Forelimb muscle (tissue), 1 donor: ENCODE measurements around the gene ZNF554. TPM values are rescaled to one million over a fixed set of nuclear protein-coding genes. Genes with fewer than 3 reads are reported as not detected.

ENCODE experiments used
- DNase-seq: peaks from one replicate; pipeline ENCODE4 v3.0.0-alpha.2; 2013; ENCODE audit warnings: low read depth
- polyA plus RNA-seq: library from polyadenylated mRNA; unstranded; fragments of 120-200 nt; gene quantifications from one replicate; pipeline ENCODE4 v1.2.1, GENCODE V29; 2013; ENCODE audit not compliant: insufficient read length

ZNF554 gene
- polyA plus RNA-seq, 1 donor: 5.3 TPM

DNA sequence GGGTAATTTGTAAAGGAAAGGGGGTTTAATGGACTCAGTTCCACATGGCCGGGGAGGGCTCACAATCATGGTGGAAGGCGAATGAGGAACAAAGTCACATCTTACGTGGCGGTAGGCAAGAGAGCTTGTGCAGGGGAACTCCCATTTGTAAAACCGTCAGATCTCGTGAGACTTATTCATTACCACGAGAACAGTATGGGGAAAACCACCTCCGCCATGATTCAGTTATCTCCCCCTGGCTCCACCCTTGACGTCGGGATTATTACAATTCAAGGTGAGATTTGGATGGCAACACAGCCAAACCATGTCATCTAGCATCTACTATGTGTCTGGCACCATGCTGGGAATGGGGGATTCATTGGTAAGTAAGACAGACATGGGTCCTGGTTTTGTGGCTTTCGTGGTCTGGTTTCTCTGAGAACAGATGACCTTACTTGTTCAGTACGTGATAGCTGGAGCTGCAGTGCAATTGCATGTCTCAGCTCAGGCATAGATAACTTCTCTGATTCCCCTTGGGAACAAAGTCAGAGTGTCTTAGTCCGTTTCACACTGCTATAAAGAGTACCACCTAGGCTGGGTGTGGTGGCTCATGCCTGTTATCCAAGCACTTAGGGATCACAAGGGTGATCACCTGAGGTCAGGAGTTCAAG is 8.3 kb downstream of the ZNF554 start:
- no peak for DNase-seq

DNA sequence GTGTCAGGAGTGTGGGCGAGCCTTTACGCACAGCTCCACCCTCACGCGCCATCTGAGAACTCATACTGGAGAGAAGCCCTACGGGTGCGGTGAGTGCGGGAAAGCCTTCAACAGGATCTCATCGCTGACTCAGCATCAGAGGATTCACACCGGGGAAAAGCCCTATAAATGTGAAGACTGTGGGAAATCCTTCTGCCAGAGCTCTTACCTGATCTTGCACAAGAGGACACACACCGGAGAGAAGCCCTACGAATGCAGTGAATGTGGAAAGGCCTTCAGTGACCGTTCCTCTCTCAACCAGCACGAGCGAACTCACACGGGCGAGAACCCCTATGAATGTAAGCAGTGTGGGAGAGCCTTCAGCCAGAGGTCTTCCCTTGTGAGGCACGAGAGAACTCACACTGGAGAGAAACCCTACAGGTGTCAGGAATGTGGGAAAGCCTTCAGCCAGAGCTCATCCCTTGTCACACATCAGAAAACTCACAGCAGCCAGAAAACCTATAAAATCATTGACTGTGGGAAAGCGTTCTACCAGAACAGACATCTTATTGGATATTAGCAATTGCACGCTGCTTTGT is 14.7 kb downstream of the ZNF554 start:
- DNase-seq: no peak

DNA sequence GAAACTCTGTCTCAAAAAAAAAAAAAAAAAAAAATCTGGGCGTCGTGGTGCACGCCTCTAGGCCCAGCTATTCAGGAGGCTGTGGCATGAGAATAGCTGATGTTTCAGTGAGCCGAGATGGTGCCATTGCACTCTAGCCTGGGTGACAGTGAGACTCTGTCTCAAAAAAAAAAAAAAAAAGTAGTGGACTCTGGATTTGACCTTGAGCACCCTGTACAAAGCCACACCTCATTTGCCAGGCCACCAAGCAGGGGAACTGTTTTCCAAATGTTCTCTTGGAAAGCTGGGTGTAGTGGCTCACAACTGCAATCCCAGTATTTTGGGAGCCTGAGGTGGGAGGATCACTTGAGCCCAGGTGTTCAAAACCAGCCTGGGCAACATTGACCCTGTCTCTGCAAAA is 17.8 kb downstream of the ZNF554 start:
- DNase-seq: no peak

DNA sequence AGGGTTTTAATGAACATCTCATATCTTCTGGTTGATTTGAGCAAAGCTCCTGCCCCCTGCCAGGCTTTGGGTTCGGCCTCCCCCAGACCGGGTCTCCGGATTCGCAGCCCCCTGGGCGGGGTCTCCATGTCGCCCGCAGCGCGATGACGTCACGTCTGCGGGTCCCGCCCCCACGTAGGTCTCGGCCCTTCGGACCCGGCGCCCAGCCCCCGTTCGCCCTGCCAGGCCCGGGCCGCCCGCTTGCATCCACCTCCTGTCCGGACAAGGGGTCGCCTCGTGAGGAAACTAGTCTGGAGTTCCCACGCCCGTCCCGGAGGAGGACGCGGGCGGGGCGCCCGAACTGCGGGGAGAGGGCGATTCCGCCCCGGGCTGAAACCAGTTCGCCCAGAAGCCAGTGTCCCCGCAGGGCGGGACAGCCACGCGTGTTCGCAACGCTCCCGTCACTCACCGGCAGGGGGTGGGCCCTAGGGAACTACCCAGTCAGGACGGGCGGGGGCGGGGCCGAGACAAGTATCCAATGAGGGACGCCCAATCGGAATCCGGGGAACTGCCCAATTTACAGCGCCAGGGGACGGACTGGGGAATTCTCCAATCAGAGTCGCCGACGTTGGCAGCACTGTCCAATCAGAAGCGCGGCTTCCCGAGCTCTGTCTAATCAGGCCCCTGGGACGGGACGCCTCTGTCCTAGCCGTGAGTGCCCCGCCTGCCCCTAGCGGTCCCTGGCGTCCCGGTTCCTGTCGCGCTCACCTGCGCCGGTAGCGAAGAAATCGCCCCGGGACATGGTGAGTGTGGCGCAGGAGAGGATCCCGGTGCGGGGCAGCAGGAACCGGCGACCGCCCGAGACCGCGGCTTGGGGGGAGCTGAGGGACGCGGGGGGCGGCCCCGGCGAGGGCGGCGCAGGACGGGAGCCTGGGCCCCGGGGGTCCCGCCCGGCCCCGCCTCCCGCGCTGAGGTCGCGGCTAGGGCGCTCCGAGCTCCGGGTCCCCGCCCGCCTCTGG is 21.4 kb downstream of the ZNF554 start, which contains the start of gene ZNF555:
Gene ZNF555, plus strand, starts transcription at position 682 of the 998 bp plus-strand sequence. Its CDS starts 98 bp downstream, at position 780.
- DNase-seq: peak; percentile 96

DNA sequence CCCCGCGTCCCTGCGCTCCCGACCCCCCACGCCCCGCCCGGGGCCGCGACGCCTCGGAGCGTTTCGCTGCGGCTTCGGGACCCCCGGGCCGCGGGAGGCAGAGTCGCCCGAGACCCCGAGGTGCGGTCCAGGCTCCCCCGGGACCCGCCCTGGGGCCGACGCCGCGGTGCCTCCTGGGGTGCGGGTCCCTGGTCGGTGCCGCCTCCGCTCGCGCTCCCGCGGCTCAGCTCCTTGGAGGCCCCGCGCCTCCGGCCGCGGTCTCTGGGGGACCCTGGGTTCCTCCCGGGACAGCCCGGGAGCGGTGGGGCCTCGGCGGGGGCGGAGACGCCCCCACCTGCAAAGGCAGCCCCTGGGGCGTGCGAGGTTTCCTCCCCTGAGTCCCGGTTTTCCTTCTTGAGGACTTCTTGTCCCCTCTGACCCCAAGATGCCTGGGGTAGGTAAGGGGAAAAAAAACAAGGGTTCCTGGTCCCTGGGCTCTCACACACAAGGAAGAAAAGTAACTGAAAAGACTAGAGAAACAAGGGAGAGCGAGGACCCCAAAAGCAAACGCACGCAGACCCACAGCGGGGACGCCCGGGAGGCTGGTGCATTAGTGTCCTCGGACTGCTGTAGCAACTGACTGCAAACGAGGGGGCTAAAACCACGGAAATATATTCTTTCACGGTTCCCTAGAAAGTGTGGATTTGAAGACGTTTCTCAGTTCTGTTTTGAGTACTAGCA is 22.3 kb downstream of the ZNF554 start:
- no peak for DNase-seq

DNA sequence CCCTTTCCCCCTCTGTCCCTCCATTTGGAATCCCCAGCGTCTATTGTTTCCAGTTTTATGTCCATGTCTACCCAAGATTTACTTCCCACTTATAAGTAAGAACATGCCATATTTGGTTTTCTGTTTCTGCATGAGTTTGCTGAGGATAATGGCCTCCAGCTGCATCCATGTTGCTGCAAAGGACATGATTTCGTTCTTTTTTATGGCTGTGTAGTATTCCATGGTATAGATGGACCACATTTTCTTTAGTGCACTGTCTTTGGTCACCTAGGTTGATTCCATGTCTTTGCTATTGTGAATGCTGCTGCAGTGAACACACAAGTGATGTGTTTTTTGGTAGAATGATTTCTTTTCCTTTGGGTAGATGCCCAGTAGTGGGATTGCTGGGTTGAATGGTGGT is 25.4 kb downstream of the ZNF554 start:
- no peak for DNase-seq

DNA sequence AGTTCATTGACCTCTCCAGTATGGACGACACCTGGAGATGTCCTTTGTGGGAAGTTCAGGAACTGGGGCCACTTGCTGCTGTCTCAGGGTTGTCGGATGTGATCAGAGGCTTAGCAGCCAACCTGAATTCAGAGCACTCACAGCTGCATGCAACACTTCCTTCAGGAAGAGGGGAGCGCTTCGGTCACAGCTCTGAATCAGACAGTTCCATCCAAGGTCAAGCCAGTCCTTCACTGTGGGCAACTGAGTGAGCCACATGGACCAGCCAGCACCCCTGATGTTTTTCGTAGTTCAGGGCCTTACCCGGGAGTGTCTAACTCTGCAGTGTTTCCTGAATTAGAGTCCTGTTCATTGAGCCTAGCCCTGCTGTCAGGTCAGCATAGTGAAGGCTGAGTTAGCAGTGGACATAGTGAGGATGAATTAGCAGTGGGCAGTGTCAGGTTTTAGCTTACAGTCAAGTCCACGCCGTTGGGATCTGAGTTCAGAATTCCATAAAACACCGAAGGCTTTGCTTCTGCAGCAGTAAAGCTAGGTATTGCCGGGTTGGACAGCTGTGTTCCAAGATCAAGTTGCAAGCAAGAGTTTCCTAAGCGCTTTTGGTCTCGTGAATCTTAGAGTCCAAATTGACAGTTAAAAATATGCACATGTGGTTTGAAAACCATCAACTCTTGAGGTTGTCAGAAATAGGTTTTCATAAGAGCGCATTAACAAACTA is 26.7 kb downstream of the ZNF554 start:
- no peak for DNase-seq

DNA sequence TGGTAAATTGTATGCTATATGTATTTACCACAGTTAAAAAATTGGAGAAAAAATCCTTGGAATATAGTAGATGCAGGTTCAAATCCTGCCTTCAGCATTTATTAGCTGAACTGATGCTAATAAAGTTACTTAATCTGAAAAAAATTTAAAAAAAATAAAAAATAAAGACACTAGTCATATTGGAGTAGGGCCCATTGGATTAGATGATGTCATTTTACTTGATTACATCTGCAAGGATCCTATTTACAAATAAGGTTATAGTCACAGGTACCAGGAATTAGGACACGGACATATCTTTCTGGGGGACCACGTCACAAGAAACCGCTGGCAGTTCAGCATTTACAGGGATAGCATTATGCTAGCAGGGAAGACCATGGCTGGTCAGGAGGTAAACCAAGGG is 27.8 kb downstream of the ZNF554 start:
- no peak for DNase-seq

DNA sequence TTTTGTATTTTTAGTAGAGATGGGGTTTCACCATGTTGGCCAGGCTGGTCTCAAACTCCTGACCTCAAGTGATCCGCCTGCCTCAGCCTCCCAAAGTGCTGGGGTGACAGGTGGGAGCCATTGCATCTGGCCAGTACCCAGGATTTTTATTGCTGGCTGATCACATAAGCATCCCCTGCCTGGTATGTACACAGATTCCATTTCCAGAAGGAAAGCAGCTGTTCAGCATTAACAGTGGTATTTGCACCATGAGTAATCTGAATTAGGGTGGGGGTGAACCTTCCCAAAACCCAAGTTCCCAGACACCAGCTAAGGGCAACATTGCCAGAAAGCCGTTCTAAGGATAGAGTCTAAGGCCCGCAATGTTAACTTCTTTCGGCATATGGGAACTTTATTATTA is 28.9 kb downstream of the ZNF554 start:
- no peak for DNase-seq

DNA sequence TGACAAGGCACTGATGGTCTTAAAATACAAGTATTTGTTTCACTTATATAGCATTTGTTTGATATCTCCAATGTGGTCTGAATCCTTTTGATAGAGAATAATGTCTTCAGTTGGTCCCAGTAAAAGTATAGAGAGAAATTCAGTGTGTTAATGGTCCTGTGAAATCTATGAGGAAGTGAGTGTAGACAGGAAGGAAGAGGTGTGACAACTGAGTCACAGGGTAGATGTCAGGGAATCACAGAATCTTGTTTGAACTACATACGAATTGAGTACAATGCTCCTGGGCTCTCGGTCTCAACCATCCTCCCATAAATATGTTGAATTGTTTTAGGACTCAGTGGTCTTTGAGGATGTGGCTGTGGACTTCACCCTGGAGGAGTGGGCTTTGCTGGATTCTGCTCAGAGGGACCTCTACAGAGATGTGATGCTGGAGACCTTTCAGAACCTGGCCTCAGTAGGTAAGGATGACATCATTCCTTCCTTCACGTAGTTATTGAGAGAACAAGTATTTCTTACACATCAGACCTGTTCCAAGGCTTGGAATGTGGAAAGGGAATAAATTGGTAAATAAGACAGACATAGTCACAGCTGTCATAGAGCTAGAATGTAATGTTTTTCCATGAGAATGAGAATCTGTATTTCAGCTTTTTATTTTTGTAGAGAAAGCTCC is 30.7 kb downstream of the ZNF554 start:
- DNase-seq: no peak

DNA sequence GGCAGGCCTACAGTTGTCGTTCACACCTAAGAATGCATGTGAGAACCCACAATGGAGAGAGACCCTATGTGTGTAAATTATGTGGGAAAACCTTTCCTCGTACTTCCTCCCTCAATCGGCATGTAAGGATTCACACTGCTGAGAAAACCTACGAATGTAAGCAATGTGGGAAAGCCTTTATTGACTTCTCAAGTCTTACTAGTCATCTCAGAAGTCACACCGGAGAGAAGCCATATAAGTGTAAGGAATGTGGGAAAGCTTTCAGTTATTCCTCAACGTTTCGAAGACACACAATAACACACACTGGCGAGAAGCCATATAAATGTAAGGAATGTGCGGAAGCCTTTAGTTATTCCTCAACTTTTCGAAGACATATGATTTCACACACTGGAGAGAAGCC is 32.9 kb downstream of the ZNF554 start:
- no peak for DNase-seq

DNA sequence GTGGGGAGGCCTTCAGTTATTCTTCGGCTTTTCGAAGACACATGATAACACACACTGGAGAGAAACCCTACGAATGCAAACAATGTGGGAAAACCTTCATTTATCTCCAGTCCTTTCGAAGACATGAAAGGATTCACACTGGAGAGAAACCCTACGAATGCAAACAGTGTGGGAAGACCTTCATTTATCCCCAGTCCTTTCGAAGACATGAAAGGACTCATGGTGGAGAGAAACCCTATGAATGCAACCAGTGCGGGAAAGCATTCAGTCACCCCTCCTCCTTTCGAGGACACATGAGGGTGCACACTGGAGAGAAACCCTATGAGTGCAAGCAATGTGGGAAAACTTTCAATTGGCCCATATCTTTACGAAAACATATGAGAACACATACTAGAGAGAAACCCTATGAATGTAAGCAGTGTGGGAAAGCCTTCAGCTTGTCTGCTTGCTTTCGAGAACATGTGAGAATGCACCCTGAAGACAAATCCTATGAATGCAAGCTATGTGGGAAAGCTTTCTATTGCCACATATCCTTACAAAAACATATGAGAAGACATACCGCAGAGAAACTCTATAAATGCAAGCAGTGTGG is 33.4 kb downstream of the ZNF554 start:
- DNase-seq: no peak

DNA sequence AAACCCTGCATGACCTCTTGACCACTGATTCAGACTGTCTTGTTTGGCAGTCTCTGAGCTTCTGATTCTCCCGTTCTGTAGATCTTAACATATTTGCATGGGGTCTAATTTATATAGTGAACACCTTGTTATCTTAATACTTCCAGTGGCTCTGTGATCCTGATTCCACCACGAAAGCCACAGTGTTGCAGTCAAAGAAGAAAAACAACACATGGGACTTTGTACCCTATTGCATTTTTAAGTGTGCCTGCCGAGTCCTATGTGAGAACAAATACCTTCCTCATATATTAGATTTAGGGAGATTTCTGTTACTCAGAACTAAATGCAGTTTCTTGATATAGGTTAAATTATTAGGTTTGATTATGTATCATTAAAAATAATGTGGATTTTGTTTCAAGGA is 35.2 kb downstream of the ZNF554 start:
- no peak for DNase-seq

DNA sequence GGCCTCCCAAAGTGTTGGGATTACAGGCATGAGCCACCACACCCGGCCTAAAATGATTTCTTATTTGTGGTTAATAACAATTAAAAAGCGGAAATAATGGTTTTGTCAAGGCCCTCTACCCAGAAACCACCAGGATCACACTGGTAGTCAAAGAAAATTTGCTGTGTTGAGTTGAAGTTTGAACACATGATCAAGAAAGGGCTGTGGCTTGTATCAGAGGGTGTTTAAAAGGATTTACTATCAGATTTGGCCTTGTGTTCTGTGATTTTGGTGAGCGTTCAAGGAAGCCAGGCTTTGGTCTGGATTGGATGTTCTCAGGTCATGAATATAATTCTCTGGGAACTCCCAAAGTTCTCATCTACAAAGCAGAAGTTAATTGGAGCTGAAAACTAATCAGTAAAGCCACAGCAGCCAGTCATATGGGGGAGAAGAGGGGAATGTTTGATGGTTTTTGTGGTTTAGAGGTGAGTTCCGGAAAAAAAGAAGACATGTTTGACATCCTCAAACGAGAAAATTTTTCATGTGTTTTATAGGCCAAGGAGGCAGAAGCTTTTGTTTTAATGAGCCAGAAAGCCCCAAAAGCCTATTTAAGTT is 36.9 kb downstream of the ZNF554 start:
- no peak for DNase-seq

DNA sequence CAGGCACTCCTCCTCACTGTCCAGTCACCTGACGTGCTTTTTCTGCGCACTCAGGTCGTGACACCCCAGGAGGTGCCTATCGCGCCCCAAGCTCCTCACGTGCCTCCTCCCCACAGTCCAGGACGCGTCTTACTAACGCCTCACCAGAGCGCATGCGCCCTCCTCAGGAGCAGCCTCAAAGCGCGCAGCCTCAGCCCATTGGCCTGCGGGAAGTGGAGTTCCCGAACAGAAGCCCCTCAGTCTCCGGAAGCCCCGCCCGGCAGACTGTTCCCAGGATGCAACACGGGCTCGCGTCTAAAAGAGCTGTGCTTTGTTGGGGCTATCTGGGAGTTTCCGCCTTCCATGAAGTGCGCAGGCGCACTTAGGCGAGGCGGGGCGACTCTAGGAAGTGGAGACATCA is 39.2 kb downstream of the ZNF554 start:
- DNase-seq: no peak

DNA sequence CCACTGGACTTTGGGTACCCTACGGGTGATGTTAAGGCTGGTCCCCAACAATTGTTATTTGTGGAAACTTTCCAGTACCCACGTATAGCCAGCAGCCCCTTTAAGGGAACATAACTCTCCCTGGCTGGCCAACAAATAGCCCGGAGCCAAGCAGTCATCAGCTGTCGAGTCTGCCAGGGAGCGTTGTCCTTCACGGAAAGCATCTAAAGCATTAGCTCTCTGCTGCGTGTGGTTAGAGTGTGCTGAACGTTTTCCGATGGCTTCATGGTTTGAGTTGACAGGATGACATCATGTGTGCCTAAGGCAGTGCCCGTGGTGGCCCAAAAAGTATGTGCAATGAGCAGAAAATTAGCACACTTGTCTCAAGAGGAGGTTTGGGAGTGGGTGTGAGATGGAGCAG is 44.1 kb downstream of the ZNF554 start:
- DNase-seq: no peak

DNA sequence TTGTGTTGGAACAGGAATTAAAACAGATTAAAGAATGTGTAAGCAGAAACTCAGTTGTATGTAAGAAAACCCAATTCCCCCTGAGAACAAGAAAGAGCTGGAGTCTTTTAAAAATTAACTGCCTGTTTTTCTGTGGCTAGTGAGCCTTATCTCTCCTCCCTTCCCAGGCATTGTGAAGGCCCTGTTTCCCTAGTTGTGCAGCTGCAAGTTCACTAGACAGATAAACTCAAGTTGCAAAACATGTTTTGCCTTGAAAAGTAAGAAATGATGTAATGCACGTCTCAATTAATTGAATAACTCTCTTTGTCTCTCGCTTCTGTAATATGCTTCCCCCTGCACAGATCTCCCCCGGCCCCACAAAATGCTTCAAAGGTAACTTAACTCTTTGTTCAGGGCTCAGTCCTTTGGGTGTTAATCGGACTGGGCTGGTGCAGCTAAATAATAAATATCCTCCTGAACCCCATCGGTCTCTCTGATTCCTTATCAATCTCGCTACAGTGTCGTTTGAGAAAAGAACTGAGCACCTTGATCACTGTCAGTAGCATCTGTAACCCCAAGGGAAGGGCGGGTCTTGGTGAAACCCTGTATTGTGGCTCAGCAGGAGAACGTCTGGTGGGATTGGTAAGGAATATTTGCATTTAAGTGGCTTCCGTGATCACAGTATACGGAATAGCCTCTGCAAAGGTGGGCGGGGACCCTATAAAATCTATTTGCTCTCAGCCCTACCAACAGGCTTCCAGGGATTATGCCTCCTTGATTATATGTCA is 45.8 kb downstream of the ZNF554 start:
- no peak for DNase-seq

DNA sequence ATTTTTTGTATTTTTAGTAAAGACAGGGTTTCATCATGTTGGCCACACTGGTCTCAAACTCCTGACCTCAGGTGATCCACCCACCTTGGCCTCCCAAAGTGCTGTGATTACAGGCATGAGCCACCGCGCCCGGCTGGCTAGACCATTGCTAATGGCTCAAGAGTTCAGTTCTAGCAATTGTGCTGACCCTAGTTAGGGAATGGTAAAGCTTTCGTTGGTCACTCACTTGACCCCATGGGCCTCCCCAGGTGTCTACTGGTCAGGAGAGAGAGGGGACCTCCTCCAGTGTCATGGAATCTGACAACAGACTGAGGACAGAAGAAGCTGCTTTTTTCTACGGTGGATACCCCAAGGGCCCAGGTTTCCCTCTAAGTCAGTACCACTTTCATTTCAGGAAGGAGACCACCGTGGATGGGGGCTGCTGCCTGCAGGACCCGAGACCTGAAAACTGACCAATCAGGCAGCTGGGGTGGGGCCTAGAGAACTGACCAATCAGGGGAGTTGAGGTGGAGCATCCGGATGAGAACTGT is 46.9 kb downstream of the ZNF554 start:
- DNase-seq: no peak
